H1 (cell line): ENCODE measurements around the gene STX5. TPM values are rescaled to one million over a fixed set of nuclear protein-coding genes. Genes with fewer than 3 reads are reported as not detected.

Source experiments
- CTCF ChIA-PET: fragments of 300-600 bp; sonication (Branson Sonifier 250); formaldehyde crosslinking; loops from one replicate; lab custom pipeline; 2021; ENCODE audit not compliant: partially characterized antibody; lab: Charles Lee
- POLR2A ChIA-PET: fragments of 300-600 bp; sonication (Branson Sonifier 250); formaldehyde crosslinking; loops from one replicate; lab custom pipeline; 2021; ENCODE audit warnings: inconsistent platforms; ENCODE audit not compliant: partially characterized antibody; lab: Charles Lee
- DNase-seq, 2 experiments: peaks; one replicate each; pipeline versions ENCODE4 v3.0.0 to v3.0.0-alpha.2; 2010 to 2022; ENCODE audit warnings: low spot score in 2 of 2, low read depth in 1 of 2, mixed read lengths in 1 of 2
- FAIRE-seq: peaks from 2 replicates; lab custom pipeline; 2011; peaks lifted over from hg19 to GRCh38; lab: Jason Lieb, UNC
- H2AFZ ChIP-seq: 2 replicates; pipeline ENCODE4 v1.8.1; 2012; ENCODE audit warnings: low read length, inconsistent platforms
- H2AK5ac ChIP-seq: 2 replicates; pipeline ENCODE4 v1.6.1; 2013; ENCODE audit warnings: low read depth, low read length
- H2BK120ac ChIP-seq: replicated peaks from 2 replicates; pipeline ENCODE3; 2013; ENCODE audit warnings: low read depth, low read length, inconsistent platforms
- H2BK12ac ChIP-seq: 2 replicates; pipeline ENCODE4 v1.6.1; 2013; ENCODE audit warnings: low read depth, low read length
- H2BK15ac ChIP-seq: 2 replicates; pipeline ENCODE4 v1.6.1; 2013; ENCODE audit warnings: low read length
- H2BK20ac ChIP-seq: 2 replicates; pipeline ENCODE4 v1.6.1; 2013; ENCODE audit warnings: low read length
- H2BK5ac ChIP-seq: 2 replicates; pipeline ENCODE4 v1.6.1; 2013; ENCODE audit warnings: low read depth, low read length
- H3K14ac ChIP-seq: 2 replicates; pipeline ENCODE4 v1.6.1; 2013; ENCODE audit warnings: inconsistent platforms; ENCODE audit not compliant: insufficient read length
- H3K18ac ChIP-seq: 2 replicates; pipeline ENCODE4 v1.6.1; 2013; ENCODE audit warnings: low read length; ENCODE audit errors: extremely low read depth
- H3K23ac ChIP-seq: 2 replicates; pipeline ENCODE4 v1.6.1; 2013; ENCODE audit warnings: inconsistent platforms; ENCODE audit not compliant: insufficient read length
- H3K23me2 ChIP-seq: 2 replicates; pipeline ENCODE4 v1.6.1; 2013; ENCODE audit warnings: low read depth, low read length
- H3K27ac ChIP-seq: 2 replicates; pipeline ENCODE4 v1.6.1; 2011; ENCODE audit warnings: low read depth, low read length, inconsistent platforms
- H3K27me3 ChIP-seq, 4 experiments: replicated peaks in 1 of 4; 1 replicate in 1 of 4; 2 replicates in 3 of 4; pipeline versions ENCODE4 v1.6.1 to v1.8.1; 2011 to 2013; ENCODE audit warnings: low read length in 3 of 4, mild to moderate bottlenecking in 3 of 4, inconsistent platforms in 2 of 4, mixed read lengths in 2 of 4, moderate library complexity in 1 of 4; ENCODE audit not compliant: control insufficient read depth in 3 of 4, insufficient read depth in 3 of 4; ENCODE audit errors: extremely low read depth in 1 of 4
- H3K36me3 ChIP-seq, 4 experiments: 2 replicates each; pipeline versions ENCODE4 v1.6.1 to v1.8.1; 2011 to 2013; ENCODE audit warnings: mild to moderate bottlenecking in 4 of 4, low read length in 3 of 4, moderate library complexity in 2 of 4, control low read depth in 1 of 4, inconsistent platforms in 1 of 4; ENCODE audit not compliant: insufficient read depth in 4 of 4, control insufficient read depth in 2 of 4
- H3K4ac ChIP-seq: replicated peaks from 2 replicates; pipeline ENCODE3; 2013; ENCODE audit warnings: low read length, low read depth, mixed read lengths, inconsistent platforms; ENCODE audit not compliant: insufficient read length
- H3K4me1 ChIP-seq, 4 experiments: replicated peaks in 1 of 4; 1 replicate in 1 of 4; 2 replicates in 3 of 4; pipeline versions ENCODE4 v1.6.1 to v1.8.1; 2011 to 2013; ENCODE audit warnings: low read length in 3 of 4, inconsistent platforms in 2 of 4, mixed read lengths in 1 of 4; ENCODE audit not compliant: insufficient read depth in 4 of 4, control insufficient read depth in 3 of 4
- H3K4me2 ChIP-seq, 2 experiments: 2 replicates each; pipeline versions ENCODE4 v1.6.1 to v1.8.1; 2011 to 2013; ENCODE audit warnings: low read depth in 2 of 2, low read length in 2 of 2, control low read depth in 1 of 2, inconsistent platforms in 1 of 2, mild to moderate bottlenecking in 1 of 2; ENCODE audit not compliant: insufficient read depth in 1 of 2
- H3K4me3 ChIP-seq, 4 experiments: fragments of 200-600, 300-600 bp in 1 of 4; sonication (generic), shearing (Covaris generic), sonication (Bioruptor Twin) in 1 of 4; 2 replicates each; pipeline versions ENCODE4 v1.5.1 to v1.8.1; 2011 to 2016; ENCODE audit warnings: low read length in 4 of 4, low read depth in 3 of 4, control low read depth in 2 of 4, inconsistent platforms in 2 of 4, mild to moderate bottlenecking in 2 of 4, mixed read lengths in 1 of 4, moderate library complexity in 1 of 4; ENCODE audit not compliant: insufficient read depth in 2 of 4; ENCODE audit errors: extremely low read depth in 1 of 4
- H3K56ac ChIP-seq: replicated peaks from 2 replicates; pipeline ENCODE3; 2013; ENCODE audit warnings: low read depth, mild to moderate bottlenecking, mixed read lengths, low read length, inconsistent platforms; ENCODE audit not compliant: insufficient read length
- H3K79me1 ChIP-seq: 2 replicates; pipeline ENCODE4 v1.6.1; 2013; ENCODE audit warnings: low read depth, low read length, control low read depth
- H3K79me2 ChIP-seq, 2 experiments: 2 replicates each; pipeline versions ENCODE4 v1.6.1 to v1.8.1; 2012 to 2013; ENCODE audit warnings: low read length in 2 of 2, mild to moderate bottlenecking in 2 of 2, inconsistent platforms in 1 of 2; ENCODE audit not compliant: insufficient read depth in 2 of 2, control insufficient read depth in 1 of 2
- H3K9ac ChIP-seq, 4 experiments: replicated peaks in 1 of 4; 1 replicate in 1 of 4; 2 replicates in 3 of 4; pipeline versions ENCODE4 v1.6.1 to v1.8.1; 2011 to 2013; ENCODE audit warnings: low read depth in 3 of 4, low read length in 3 of 4, control low read depth in 2 of 4, mild to moderate bottlenecking in 2 of 4, moderate library complexity in 2 of 4, inconsistent platforms in 1 of 4; ENCODE audit errors: extremely low read depth in 1 of 4
- H3K9me3 ChIP-seq, 2 experiments: 2 replicates each; pipeline versions ENCODE4 v1.6.1 to v1.8.1; 2012 to 2013; ENCODE audit warnings: mild to moderate bottlenecking in 2 of 2, moderate library complexity in 2 of 2, control low read depth in 1 of 2, inconsistent platforms in 1 of 2, low read depth in 1 of 2, low read length in 1 of 2, mixed read lengths in 1 of 2; ENCODE audit not compliant: insufficient read depth in 2 of 2
- H4K20me1 ChIP-seq, 2 experiments: replicated peaks in 1 of 2; 2 replicates each; pipeline versions ENCODE3 to v1.8.1; 2011 to 2013; ENCODE audit warnings: inconsistent platforms in 2 of 2, low read length in 2 of 2, mild to moderate bottlenecking in 1 of 2; ENCODE audit not compliant: insufficient read depth in 2 of 2, control insufficient read depth in 1 of 2
- H4K5ac ChIP-seq: 2 replicates; pipeline ENCODE4 v1.6.1; 2013; ENCODE audit warnings: low read length, low read depth, mixed read lengths, inconsistent platforms; ENCODE audit not compliant: insufficient read length
- H4K8ac ChIP-seq: 2 replicates; pipeline ENCODE4 v1.8.0; 2013; ENCODE audit warnings: mild to moderate bottlenecking, moderate library complexity, low read length, inconsistent platforms; ENCODE audit not compliant: insufficient read depth; ENCODE audit errors: extremely low read depth
- H4K91ac ChIP-seq: replicated peaks from 2 replicates; pipeline ENCODE3; 2013; ENCODE audit warnings: low read length, mixed read lengths, inconsistent platforms; ENCODE audit not compliant: insufficient read length
- ASH2L ChIP-seq: fragments of 200-600, 300-600 bp; sonication (generic); IDR thresholded peaks from one replicate; pipeline ENCODE4 v1.7.1; 2017; ENCODE audit warnings: low read length
- FOSL1 ChIP-seq: IDR thresholded peaks from 2 replicates; pipeline ENCODE4 v1.6.1; 2011; ENCODE audit warnings: mild to moderate bottlenecking, low read depth, low read length, moderate library complexity; ENCODE audit not compliant: insufficient read depth
- HDAC6 ChIP-seq: IDR thresholded peaks from one replicate; pipeline ENCODE4 v1.7.1; 2012; ENCODE audit warnings: low read depth, mild to moderate bottlenecking, inconsistent platforms, low read length, moderate library complexity
- JUND ChIP-seq: IDR thresholded peaks from 2 replicates; pipeline ENCODE4 v1.6.1; 2011; ENCODE audit warnings: mild to moderate bottlenecking, improper control_type of control experiment, low read length
- MAX ChIP-seq: IDR thresholded peaks from 2 replicates; pipeline ENCODE4 v1.6.1; 2012; ENCODE audit warnings: inconsistent platforms
- RFX5 ChIP-seq: IDR thresholded peaks from 2 replicates; pipeline ENCODE4 v1.6.1; 2011; ENCODE audit warnings: low read depth, low read length, improper control_type of control experiment, borderline replicate concordance
- RXRA ChIP-seq: IDR thresholded peaks from 2 replicates; pipeline ENCODE4 v1.6.1; 2011; ENCODE audit warnings: low read depth, mild to moderate bottlenecking, low read length, moderate library complexity; ENCODE audit not compliant: insufficient read depth
- SAP30 ChIP-seq: fragments of 300-600 bp; sonication (generic); IDR thresholded peaks from 2 replicates; pipeline ENCODE4 v1.7.1; 2012; ENCODE audit warnings: low read length, moderate library complexity, mild to moderate bottlenecking, inconsistent platforms; ENCODE audit not compliant: insufficient read depth, insufficient replicate concordance
- SP4 ChIP-seq: IDR thresholded peaks from 2 replicates; pipeline ENCODE4 v1.6.1; 2012; ENCODE audit warnings: low read length, inconsistent platforms
- SUZ12 ChIP-seq: fragments of 200-600 bp; sonication (generic); IDR thresholded peaks from 2 replicates; pipeline ENCODE4 v1.6.1; 2012; ENCODE audit warnings: mild to moderate bottlenecking, inconsistent platforms, low read length, moderate library complexity, mixed read lengths
- TBP ChIP-seq: IDR thresholded peaks from 2 replicates; pipeline ENCODE4 v1.6.1; 2011; ENCODE audit warnings: low read depth, low read length, improper control_type of control experiment
- TEAD4 ChIP-seq: IDR thresholded peaks from 2 replicates; pipeline ENCODE4 v1.6.1; 2012; ENCODE audit warnings: low read depth, low read length, inconsistent platforms, mixed read lengths
- WGBS, 2 experiments: shearing (Covaris generic) in 1 of 2; methylation state at CpG; one replicate each; pipeline versions ENCODE4 v1.1.6 to v1.1.7; 2013 to 2015; ENCODE audit warnings: low lambda C conversion rate in 2 of 2, mixed read lengths in 2 of 2, inconsistent platforms in 1 of 2, low coverage in 1 of 2, missing lambda C conversion rate in 1 of 2; ENCODE audit not compliant: insufficient replicate concordance in 2 of 2, insufficient coverage in 1 of 2, insufficient read length in 1 of 2; ENCODE audit errors: extremely low coverage in 1 of 2, missing lambda C conversion rate in 1 of 2; 5-methylcytosine and 5-hydroxymethylcytosine counted together
- polyA plus RNA-seq, 7 experiments: library from polyadenylated mRNA; depleted of rRNA in 3 of 7; stranded (reverse) in 5 of 7; unstranded in 2 of 7; fragments of >200 nt in 5 of 7; fragments of 200-250 nt in 2 of 7; gene quantifications; 1 replicate in 5 of 7; 2 replicates in 1 of 7; 4 replicates in 1 of 7; pipeline versions ENCODE4 v1.2.1 to v1.2.3, GENCODE V29; 2011 to 2013; ENCODE audit warnings: missing spikeins in 2 of 7, mixed read lengths in 2 of 7
- total RNA-seq: library from RNA; stranded (reverse); fragmentation: NEBNext Ultra II Directional; extraction: Animal tissue kit (Norgen Biotek cat#: 25700); gene quantifications from 2 replicates; pipeline ENCODE4 v1.2.1, GENCODE V29; 2021

The STX5 gene
- total and polyA plus RNA-seq, 2 of the 8 experiments (the other 6 are each of a cell fraction or from before 2014, with no cell fraction given), result 24.2 to 28.5 TPM

- peak overlapping the region; percentile 99 for H4K5ac ChIP-seq
- peaks cover 4 to 30% of the 10 kb centered on the region in 2 experiments for H4K20me1 ChIP-seq
- no peak for FAIRE-seq
- peak overlapping the region; percentile 74 to 100 (median 90) for H3K4me3 ChIP-seq
- H3K23me2 ChIP-seq, result peaks cover 14% of the 10 kb centered on the region
- peak overlapping the region; percentile 99 for H2BK5ac ChIP-seq
- H3K56ac ChIP-seq, result peak overlapping the region; percentile 96
- CTCF ChIA-PET, result interaction anchor here (0.8 to 1.5 kb wide), 7 partner anchors 11 to 101 kb away, joined by 3 to 5 read pairs (median 4); partner anchors contain the start of genes SLC3A2 and ZBTB3
- no peak overlapping the region for H2BK15ac ChIP-seq
- peak overlapping the region; percentile 99 for H4K91ac ChIP-seq
- H2BK12ac ChIP-seq, result no peak overlapping the region
- H3K14ac ChIP-seq, result no peak overlapping the region
- H3K79me1 ChIP-seq, result peaks cover 5% of the 10 kb centered on the region; the same call in 1 of the 2 replicates
- H3K4ac ChIP-seq, result no peak overlapping the region
- H2BK20ac ChIP-seq, result no peak overlapping the region
- H2AK5ac ChIP-seq, result peak overlapping the region; percentile 99; the same call in 1 of the 2 replicates
- peak overlapping the region; percentile 93; the same call in 1 of the 2 replicates for H4K8ac ChIP-seq
- peak overlapping the region; percentile 84 to 95 for H3K4me2 ChIP-seq
- H2AFZ ChIP-seq, result no peak overlapping the region
- peak overlapping the region; percentile 60 for H2BK120ac ChIP-seq
- WGBS, 2 experiments, result 1% methylated on average over 15 of the region's 15 CpGs; no CpG with 5 or more reads in 1 of the 2 experiments
- peaks cover 4 to 7% (median 6%) of the 10 kb centered on the region in 4 experiments; a peak in 4 of 7 replicates for H3K4me1 ChIP-seq
- peaks cover 32 to 48% (median 37%) of the 10 kb centered on the region in 4 experiments for H3K36me3 ChIP-seq
- DNase-seq, result no peak
- H3K79me2 ChIP-seq, result peaks cover 51 to 75% of the 10 kb centered on the region in 2 experiments
- no peaks in the 10 kb centered on the region for H3K9me3 ChIP-seq
- POLR2A ChIA-PET, result interaction anchor here (0.6 to 20.0 kb wide), 47 partner anchors 12 to 1331 kb away, joined by 3 to 2104 read pairs (median 7); partner anchors contain the start of genes B3GAT3, BSCL2, C11orf98 and CHRM1
- no peak overlapping the region for H3K23ac ChIP-seq
- H3K27me3 ChIP-seq, result no peaks in the 10 kb centered on the region
- peak overlapping the region; percentile 99 to 100 (median 100) for H3K9ac ChIP-seq
- H3K27ac ChIP-seq, result peak overlapping the region; percentile 95
- H3K18ac ChIP-seq, result peak overlapping the region; percentile 100
- TF ChIP-seq RFX5, result no peak
- TF ChIP-seq RXRA, result no peak
- TF ChIP-seq TEAD4, result no peak
- no peak for TF ChIP-seq HDAC6
- TF ChIP-seq SUZ12, result no peak
- no peak for TF ChIP-seq SP4
- no peak for TF ChIP-seq FOSL1
- no peak for TF ChIP-seq MAX
- TF ChIP-seq JUND, result no peak
- no peak for TF ChIP-seq SAP30
- TF ChIP-seq TBP, result no peak
- TF ChIP-seq ASH2L, result no peak
Observed at GRCh38 chr11:62854825-62855570, 23.1 kb upstream of the STX5 start.
